Activated CD4-positive, alpha-beta T cell treated with anti-CD3 and anti-CD28 coated beads, Interleukin-2, amount 50 U/mL, for 16 hours (primary cell): ENCODE data around the gene DDX39B.
"Not testable (repeated sequence)": the region's sequence is repeated elsewhere in the genome, so short reads cannot be mapped to it uniquely, and the experiment has no call there.

ENCODE experiments used
- DNase-seq: peaks from one replicate; pipeline ENCODE4 v3.0.0-alpha.2; 2020

DDX39B gene

GRCh38 chr6:31541658-31542521 is at the start of gene DDX39B:
Gene DDX39B, minus strand, starts transcription at chr6:31542003. Its CDS starts 1,471 bp downstream, at chr6:31540532.
- DNase-seq: peak; percentile 97

GRCh38 chr6:31590691-31591090 is 48.9 kb upstream of the DDX39B start:
- not testable (repeated sequence) for DNase-seq

GRCh38 chr6:31588871-31589650 is 47.3 kb upstream of the DDX39B start:
- DNase-seq: no peak

- peak; percentile 42 for DNase-seq
Measured at GRCh38 chr6:31587791-31588777, 46.3 kb upstream of the DDX39B start.

- DNase-seq: peak; percentile 51
Measured at GRCh38 chr6:31586599-31587281, 44.9 kb upstream of the DDX39B start.

GRCh38 chr6:31586008-31586407 is 44.2 kb upstream of the DDX39B start, which contains the start of gene LST1:
Gene LST1, plus strand, starts transcription at chr6:31586277. Its CDS starts 1,023 bp downstream, at chr6:31587300.
- DNase-seq: no peak

GRCh38 chr6:31585491-31585890 is 43.7 kb upstream of the DDX39B start:
- peak; percentile 82 for DNase-seq

GRCh38 chr6:31582230-31582643 is 40.4 kb upstream of the DDX39B start, which contains the start of gene LTB:
Gene LTB, minus strand, starts transcription at chr6:31582424. Its CDS starts 7 bp downstream, at chr6:31582417.
- peak; percentile 70 for DNase-seq

GRCh38 chr6:31581434-31582229 is 39.8 kb upstream of the DDX39B start:
- DNase-seq: no peak

GRCh38 chr6:31580807-31581433 is 39.1 kb upstream of the DDX39B start:
- peak; percentile 92 for DNase-seq

GRCh38 chr6:31580438-31580740 is 38.6 kb upstream of the DDX39B start:
- no peak for DNase-seq

- peak; percentile 53 for DNase-seq
Measured at GRCh38 chr6:31579546-31580437, 38.0 kb upstream of the DDX39B start.

- no peak for DNase-seq
Measured at GRCh38 chr6:31579119-31579505, 37.3 kb upstream of the DDX39B start.

GRCh38 chr6:31578184-31579118 is 36.6 kb upstream of the DDX39B start:
- DNase-seq: no peak

GRCh38 chr6:31577579-31577966 is 35.8 kb upstream of the DDX39B start:
- DNase-seq: no peak

- peak; percentile 81 for DNase-seq
Measured at GRCh38 chr6:31576897-31577578, 35.2 kb upstream of the DDX39B start.

GRCh38 chr6:31575952-31576685 is 34.3 kb upstream of the DDX39B start:
- DNase-seq: no peak
